Measurements from ENCODE around the gene KIFC1.

DNA sequence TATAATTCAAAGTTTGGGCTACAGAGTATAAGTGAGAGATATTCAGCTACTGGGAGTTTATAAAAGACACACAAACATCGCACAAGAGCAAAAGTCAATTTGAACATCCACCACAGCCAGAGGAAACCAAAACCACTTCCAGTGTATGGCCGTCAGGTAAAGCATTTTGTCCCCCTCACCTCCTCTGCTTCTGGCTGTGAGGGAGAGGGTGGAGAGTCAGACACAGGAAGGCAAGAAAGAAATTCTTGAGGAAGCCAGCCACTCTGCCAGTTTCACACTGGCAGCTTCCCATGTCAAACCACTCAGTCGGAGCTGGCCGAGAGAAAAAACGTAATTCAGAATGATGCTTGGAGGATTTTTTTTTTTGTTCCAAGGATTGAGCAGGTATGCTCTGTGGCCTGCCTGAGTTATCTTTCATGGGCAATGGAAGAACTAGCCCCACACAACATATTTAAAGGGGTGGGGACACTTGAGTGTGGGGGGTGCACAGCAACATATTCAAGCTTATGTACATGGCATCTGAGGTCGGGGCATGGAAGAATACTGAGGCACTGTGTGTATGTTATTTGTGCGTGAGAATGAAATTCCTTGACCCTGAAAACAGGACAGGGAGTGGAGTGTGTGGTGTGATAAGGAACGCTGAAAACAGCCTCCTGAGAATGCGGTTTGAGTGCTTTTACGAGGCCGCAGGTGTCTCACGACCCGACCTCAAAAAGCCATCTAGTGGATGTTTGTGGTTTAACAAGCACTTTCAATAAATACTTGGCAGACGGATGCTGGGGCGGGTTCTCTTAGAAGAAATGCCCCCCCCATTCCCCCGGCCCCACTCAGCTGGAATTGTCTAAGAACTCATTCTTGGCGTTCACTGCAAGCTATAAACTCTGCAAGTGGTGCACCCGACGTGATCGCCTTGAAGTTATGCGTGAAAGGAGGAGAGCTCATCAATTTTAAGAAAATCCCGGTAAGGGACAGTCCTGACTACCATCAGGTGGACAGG lies 46.6 kb upstream of the KIFC1 start:
- TF ChIP-seq POLR2AphosphoS5 (IDR thresholded peaks at IDR 0.05; ENCODE audit: low read depth, low read length) (no peak), TAF1 (IDR thresholded peaks at IDR 0.05; ENCODE audit: borderline replicate concordance, low read depth, low read length) (no peak)

Measured in SK-N-SH (cell line).